ENCODE measurements around the gene ST8SIA4.

ST8SIA4 gene

GRCh38 chr5:100775533-100775855 lies 127.6 kb downstream of the ST8SIA4 start:
- no peak for DNase-seq

- no peak for DNase-seq
Measured at GRCh38 chr5:100772548-100772947, 130.5 kb downstream of the ST8SIA4 start.

DNA sequence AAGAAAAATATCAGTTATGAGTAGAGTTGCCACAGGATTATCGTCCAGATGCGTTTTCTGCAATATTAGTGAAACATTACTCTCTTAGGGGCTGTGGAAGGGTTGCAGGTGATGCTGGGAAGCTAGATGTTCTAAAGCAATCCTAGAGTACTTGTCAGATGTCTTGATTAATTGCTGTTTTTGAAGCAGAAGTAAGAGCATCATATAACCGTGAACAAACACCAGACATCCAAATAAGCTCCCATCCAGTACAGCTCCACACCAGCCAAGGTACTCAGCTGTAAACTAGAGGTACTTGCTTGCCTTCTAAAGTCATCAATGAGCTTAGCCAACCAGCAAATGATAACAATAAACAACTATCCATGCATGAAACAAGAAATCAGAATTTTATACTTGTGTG lies 131.1 kb downstream of the ST8SIA4 start:
- DNase-seq, result no peak

DNA sequence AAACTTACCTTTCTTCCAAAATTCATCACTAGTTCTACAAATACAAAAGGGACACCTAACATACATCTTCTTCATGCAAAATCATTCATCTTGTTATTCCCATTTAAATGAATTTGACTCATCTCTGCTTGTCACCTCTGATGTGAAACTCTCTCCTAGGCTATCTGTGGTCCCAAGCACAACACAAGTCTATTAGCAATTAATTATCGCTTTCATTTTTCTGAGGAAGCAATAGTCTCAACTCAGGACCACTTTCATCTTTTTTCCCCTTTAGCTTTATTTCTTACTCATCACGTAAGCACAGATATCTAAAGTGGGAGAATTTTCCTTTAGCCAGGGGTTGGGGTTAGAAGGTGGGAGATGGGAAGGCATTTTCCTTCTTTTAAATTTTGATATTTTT lies 131.9 kb downstream of the ST8SIA4 start:
- DNase-seq, result no peak

DNA sequence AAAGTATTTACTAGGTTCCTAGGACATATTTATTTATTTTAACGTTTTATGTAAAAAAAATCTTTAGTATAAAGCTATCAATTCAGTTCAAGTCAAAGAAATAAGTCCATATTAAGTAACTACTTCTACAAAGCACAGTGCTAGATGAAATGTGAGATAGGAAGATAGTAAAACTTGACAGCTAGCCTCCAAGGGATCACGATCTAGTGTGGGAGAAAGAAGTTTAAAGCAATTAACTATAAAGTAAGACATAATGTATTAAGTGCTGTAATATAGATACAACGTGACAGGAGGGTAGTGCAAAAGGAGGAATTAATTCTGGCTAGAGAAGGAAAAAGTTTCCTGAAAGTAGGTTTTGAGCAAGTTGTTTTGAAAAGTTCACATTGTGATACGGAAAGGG lies 134.9 kb downstream of the ST8SIA4 start:
- no peak for DNase-seq

DNA sequence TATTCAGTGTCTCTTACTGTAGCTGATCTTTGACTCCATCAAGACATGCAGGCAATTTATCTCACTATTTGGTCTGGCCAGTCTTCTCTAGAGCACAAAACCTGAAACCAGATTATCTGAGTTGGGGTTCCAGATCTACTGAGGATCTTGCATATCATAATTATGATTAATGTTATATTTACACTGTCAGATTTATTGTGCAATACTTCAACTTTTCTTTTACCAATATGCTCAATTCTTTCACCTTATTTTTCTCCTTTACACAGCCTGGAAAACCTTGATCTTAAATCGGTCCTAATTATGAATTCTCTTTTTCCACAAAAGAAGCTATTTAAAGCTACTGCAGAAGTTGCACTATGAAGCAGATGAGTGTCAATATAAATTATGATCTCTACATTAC lies 140.1 kb downstream of the ST8SIA4 start:
- no peak for DNase-seq

DNA sequence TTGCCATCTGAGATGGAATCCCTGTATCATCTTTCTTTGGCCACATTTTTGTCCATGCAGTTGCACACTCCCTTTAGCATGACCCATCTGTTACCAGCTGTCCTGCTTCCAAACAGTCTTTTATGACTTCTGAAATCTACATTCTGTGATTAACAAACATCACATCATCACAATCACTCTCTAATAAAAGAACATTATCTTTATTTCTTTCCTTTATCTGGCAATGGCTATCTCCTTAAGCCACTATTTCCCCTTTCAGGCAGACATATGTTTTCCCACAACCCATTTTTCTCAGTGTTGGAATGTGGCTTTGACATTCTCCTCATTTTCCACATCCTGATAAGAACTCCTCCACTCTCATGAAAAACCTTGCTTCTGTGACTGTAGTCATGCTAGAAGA lies 141.0 kb downstream of the ST8SIA4 start:
- no peak for DNase-seq

DNA sequence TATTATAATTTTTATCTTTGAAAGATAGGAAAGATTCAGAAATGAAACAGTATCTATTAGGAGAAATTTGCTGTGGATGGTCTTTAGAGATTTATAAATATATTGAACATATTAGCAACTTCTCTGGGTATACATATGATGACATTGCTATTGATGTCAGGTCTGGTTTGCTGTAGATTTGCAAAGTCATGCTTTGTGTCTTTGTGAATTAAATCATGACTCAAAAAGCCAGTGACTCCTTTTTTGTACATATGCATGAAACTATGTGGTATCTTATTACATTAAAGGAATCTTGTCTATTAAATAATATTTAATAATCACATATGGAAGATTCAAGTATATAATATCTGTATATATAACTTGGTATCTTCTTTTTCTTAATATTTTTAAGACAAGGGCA lies 141.9 kb downstream of the ST8SIA4 start:
- no peak for DNase-seq

- no peak for DNase-seq
Measured at GRCh38 chr5:100760688-100761087, 142.4 kb downstream of the ST8SIA4 start.

DNA sequence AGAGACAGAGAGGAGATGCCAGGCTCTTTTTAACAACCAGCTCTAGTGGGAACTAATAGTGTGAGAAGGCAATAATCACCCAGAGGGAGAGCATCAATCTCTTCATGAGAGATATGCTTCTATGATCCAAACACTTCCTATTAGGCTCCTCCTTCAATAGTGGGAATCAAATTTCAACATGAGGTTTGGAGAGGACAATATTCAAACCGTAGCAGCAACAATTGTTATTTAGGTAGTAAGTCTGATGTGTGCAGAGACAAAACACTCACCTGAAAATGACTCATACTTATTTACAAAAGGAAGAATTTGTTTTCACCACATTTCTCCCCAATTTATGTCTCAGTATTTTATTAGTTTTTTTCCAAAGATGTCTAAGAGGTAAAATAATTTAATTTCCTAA lies 144.3 kb downstream of the ST8SIA4 start:
- DNase-seq, result no peak

DNA sequence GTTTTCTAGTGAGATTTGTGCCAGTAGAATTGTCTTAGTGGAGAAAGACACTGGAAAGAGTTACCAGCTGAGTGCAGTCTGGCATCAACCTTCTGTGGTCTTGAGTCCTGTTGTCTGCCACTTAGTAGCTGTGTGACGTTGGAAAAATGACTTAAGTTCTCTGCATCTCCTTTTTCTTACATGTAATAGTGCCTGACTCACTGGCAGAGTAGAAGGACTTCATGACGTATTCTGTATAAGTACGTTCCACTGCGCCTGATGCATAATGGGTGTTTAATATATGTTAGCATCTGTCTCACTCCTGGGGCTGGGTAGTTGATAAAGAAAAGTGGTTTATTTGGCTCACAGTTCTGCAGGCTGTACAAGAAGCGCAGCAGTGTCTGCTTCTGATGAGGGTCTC lies 144.8 kb downstream of the ST8SIA4 start:
- DNase-seq, result no peak

DNA sequence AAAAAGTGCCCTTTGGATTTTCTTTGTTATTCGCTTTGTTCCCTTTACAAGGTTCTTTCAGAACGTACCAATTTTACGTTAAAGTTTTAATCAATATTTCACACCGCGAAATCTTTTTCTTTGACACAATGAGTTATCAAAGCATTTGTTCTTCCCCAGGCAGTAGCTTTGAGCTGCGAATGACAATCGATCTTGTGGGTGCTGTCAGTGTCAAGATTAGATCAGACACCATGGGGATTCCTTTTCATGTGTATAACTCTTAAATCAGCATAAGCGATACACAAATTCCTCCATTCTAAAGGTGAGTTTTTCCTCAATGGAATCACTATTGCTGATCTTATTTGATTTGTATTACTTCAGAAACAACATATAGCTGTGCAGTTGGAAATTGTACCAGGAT lies 145.5 kb downstream of the ST8SIA4 start:
- DNase-seq, result no peak
